Right lobe of liver (tissue), 4 donors: ENCODE measurements around the gene KMT2A.

Experiments
- POLR2A ChIP-seq: fragments of 450-650 bp; IDR thresholded peaks from one replicate; pipeline ENCODE4 v1.6.1; 2017; ENCODE audit warnings: antibody characterized with exemption, mild to moderate bottlenecking
- TF ChIP-seq, protein P1 (sequence below), 4 donors: fragments of 200-600 bp in 3 of 4; fragments of 450-650 bp in 1 of 4; IDR thresholded peaks; one replicate each; pipeline versions ENCODE4 v1.5.1 to v1.8.0; 2016 to 2022; ENCODE audit warnings: antibody characterized with exemption in 4 of 4, mild to moderate bottlenecking in 2 of 4
- donor health status: DM: no; HTN: no; CAD: no.
- donor health status: DM: no; HTN: no; CAD: no.
- donor health status: DM: no; HTN: yes; CAD: no.

- TF ChIP-seq, protein P1, sequence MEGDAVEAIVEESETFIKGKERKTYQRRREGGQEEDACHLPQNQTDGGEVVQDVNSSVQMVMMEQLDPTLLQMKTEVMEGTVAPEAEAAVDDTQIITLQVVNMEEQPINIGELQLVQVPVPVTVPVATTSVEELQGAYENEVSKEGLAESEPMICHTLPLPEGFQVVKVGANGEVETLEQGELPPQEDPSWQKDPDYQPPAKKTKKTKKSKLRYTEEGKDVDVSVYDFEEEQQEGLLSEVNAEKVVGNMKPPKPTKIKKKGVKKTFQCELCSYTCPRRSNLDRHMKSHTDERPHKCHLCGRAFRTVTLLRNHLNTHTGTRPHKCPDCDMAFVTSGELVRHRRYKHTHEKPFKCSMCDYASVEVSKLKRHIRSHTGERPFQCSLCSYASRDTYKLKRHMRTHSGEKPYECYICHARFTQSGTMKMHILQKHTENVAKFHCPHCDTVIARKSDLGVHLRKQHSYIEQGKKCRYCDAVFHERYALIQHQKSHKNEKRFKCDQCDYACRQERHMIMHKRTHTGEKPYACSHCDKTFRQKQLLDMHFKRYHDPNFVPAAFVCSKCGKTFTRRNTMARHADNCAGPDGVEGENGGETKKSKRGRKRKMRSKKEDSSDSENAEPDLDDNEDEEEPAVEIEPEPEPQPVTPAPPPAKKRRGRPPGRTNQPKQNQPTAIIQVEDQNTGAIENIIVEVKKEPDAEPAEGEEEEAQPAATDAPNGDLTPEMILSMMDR (IDR thresholded peaks at IDR 0.05): no peak
- TF ChIP-seq POLR2A: no peak
Observed at GRCh38 chr11:118544010-118544646, 107.8 kb downstream of the KMT2A start.
